HepG2 (cell line): Measurements from ENCODE around the gene CACNG7.

Experiments used
- EP300 ChIP-seq, 3 experiments: sonication (generic) in 1 of 3; formaldehyde crosslinking in 1 of 3; IDR thresholded peaks; 2 replicates each; pipeline versions ENCODE4 v1.5.1 to v1.6.1; 2011 to 2020; ENCODE audit warnings: low read depth in 2 of 3, low read length in 2 of 3, borderline replicate concordance in 1 of 3, improper control_type of control experiment in 1 of 3, mild to moderate bottlenecking in 1 of 3, missing genetic modification reagents in 1 of 3, moderate library complexity in 1 of 3
- FOXM1 ChIP-seq: sonication (generic); formaldehyde crosslinking; IDR thresholded peaks from 2 replicates; pipeline ENCODE4 v1.5.0; 2020; ENCODE audit warnings: missing genetic modification reagents
- MXI1 ChIP-seq: IDR thresholded peaks from 3 replicates; pipeline ENCODE4 v1.6.1; 2012; ENCODE audit warnings: low read depth, low read length, inconsistent platforms, borderline replicate concordance

DNA sequence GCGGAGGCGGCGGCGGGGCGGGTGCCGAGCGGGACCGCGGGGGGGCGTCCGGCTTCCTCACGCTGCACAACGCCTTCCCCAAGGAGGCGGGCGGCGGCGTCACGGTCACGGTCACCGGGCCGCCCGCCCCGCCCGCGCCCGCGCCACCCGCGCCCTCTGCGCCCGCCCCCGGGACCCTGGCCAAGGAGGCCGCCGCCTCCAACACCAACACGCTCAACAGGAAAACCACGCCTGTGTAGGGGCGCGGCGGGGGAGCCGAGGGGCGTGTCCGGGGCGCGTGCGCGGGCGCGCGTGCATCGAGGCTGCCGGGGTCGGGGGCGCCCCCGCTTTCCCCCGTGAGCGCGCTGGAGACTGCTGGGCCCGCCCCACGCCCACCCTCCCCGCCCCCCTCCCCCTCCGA is 73.5 kb downstream of the CACNG7 start:
- TF ChIP-seq FOXM1 (CRISPR knock-in tag) (no peak), EP300 (IDR thresholded peaks at IDR 0.05; ENCODE audit: low read depth in 2 of 2, low read length in 2 of 2) (no peak), EP300 (CRISPR knock-in tag; IDR thresholded peaks at IDR 0.05; ENCODE audit: borderline replicate concordance) (no peak), MXI1 (no peak)
